Activated T-helper 17 cell treated with anti-CD3 and anti-CD28 coated beads, Interleukin-2, amount 50 U/mL, for 72 hours (primary cell): Measurements from ENCODE around the gene WASHC4. TPM values are rescaled to one million over a fixed set of nuclear protein-coding genes. Genes with fewer than 3 reads are reported as not detected.
"Not testable (repeated sequence)": the region's sequence is repeated elsewhere in the genome, so short reads cannot be mapped to it uniquely, and the experiment has no call there.

Experiments used
- ATAC-seq: fragments of 150-1000 bp; cut with Tn5 transposase; replicated peaks from 2 replicates; pipeline ENCODE4 v1.10.0; 2021; ENCODE audit warnings: mild to moderate bottlenecking, moderate library complexity
- H3K27ac Mint-ChIP-seq: one replicate; pipeline ENCODE4 v1.8.0; 2022; ENCODE audit warnings: mixed read lengths
- H3K27me3 Mint-ChIP-seq: one replicate; pipeline ENCODE4 v1.8.0; 2022; ENCODE audit warnings: mixed read lengths
- H3K36me3 Mint-ChIP-seq: one replicate; pipeline ENCODE4 v1.8.0; 2022; ENCODE audit warnings: low read depth, mild to moderate bottlenecking, mixed read lengths
- H3K4me1 Mint-ChIP-seq: one replicate; pipeline ENCODE4 v1.8.0; 2022; ENCODE audit warnings: mixed read lengths
- H3K4me3 Mint-ChIP-seq: one replicate; pipeline ENCODE4 v1.8.0; 2022; ENCODE audit warnings: mild to moderate bottlenecking, mixed read lengths
- H3K9me3 Mint-ChIP-seq: one replicate; pipeline ENCODE4 v1.8.0; 2022; ENCODE audit warnings: mixed read lengths
- total RNA-seq, 2 donors: library from RNA; stranded (reverse); gene quantifications; one replicate each; pipeline ENCODE4 v1.2.3, GENCODE V29; 2022

The WASHC4 gene
- total RNA-seq, 2 donors from 2014 or later: 41.0 to 47.7 TPM

DNA sequence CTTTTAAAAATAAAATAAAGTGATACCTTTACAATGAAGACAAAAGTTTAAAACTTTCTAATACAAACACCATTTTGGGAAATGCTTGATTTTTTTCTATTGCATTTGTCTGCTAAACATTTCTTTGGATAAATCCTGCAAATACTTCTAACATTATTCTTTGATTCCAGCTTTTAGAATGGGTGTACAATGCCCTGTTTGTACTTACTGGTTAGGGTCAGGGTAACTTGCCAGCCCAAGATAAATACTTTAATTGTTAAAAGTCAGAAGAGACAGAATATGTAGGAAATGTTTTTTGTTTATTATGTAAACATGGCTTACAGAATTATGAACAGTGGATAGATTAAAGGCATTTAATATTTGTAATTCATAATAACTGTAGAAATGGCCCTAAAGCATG is 60.5 kb downstream of the WASHC4 start:
- peaks cover 85% of the 10 kb centered on the region for H3K36me3 Mint-ChIP-seq
- ATAC-seq: no peak
- H3K27me3 Mint-ChIP-seq: no peaks in the 10 kb centered on the region
- H3K4me1 Mint-ChIP-seq: no peaks in the 10 kb centered on the region
- H3K9me3 Mint-ChIP-seq: no peaks in the 10 kb centered on the region
- H3K4me3 Mint-ChIP-seq: no peak overlapping the region
- H3K27ac Mint-ChIP-seq: no peak overlapping the region

DNA sequence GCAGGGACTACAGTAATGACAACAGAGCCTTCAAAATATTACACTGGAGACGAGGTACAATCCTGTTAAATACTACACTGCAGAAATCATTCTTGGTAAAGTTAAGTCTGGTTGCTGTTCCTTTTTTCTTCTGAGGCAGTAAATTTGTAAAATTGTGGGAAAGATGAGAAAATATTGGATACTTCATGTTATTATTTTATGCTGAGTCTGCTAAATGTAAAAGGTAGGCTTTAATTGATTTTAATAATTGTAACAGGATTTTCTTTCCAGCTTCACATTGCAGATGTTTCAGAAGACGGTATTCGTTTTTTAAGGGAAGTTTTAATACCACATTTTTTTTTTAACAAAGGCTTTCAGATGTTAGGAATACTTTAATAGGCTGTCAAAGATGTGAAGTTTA is 62.6 kb downstream of the WASHC4 start:
- Mint-ChIP-seq H3K9me3 (no peaks in the 10 kb centered on the region), H3K4me3 (no peak overlapping the region), H3K27ac (no peak overlapping the region), H3K4me1 (no peaks in the 10 kb centered on the region), H3K27me3 (no peaks in the 10 kb centered on the region), H3K36me3 (peaks cover 83% of the 10 kb centered on the region)
- no peak for ATAC-seq

DNA sequence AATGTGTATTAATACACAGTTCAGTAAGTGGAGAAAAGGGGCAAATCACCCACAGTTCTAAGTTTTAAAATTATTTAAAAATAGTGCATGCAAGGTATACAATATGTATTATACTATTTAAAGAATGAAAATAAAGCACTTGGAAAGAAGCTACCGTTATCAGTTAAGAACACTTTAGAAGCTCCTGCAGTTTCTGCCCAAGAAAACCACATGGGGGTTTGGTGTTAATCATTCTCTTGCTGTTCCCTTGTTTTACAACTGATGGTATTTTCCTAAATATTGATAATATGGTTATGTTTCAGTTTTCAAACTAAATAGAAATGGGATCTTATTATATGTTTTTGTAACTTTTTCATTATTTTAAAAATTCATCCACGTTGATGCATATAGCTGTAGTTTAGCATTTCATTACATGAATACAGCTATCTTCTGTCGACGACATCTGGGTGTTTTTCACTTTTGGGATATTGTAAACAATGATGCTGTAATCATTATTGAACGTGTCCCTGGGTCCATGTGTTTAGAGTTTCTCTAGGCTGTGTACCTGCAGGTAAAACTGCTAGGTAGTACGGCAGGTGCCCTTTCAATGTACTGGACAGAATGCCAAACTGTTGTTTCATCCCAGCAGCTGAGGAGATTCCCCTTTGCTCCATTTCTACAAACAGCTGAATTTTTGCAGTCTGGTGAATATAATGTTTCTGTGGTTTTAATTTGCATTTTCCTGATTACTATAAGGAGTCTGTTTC is 64.3 kb downstream of the WASHC4 start:
- H3K27ac Mint-ChIP-seq: peak overlapping the region; percentile 42
- no peak overlapping the region for H3K4me3 Mint-ChIP-seq
- H3K9me3 Mint-ChIP-seq: no peaks in the 10 kb centered on the region
- H3K36me3 Mint-ChIP-seq: peaks cover 84% of the 10 kb centered on the region
- H3K4me1 Mint-ChIP-seq: no peaks in the 10 kb centered on the region
- no peak for ATAC-seq
- H3K27me3 Mint-ChIP-seq: no peaks in the 10 kb centered on the region

DNA sequence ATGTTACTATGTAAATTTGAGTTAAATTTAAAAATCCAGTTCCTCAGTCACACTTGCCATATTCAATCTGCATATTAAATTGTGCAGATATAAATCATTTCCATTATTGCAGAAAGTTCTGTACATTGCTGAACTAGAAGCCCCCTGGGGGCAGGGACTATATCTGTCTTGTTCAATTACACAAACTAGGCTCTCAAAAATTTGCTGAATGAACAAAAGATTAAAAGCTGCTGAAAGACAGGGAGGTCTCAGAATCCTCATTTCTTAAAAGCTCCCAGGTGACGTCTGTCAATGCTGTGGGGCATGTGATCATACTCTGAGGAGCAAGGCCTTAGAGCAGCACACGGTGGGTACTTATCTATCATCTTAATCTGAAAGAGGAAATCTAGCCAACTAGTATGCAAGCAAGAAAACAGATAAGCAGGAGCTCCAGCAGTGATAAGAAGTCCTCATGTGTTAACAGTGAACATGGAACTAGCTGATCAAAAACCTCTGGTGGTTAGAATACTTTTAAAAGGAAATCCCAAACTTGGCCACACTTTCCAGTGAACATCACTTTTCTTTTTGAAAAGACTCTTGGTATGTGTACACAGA is 68.0 kb downstream of the WASHC4 start:
- Mint-ChIP-seq H3K27ac (peak overlapping the region; percentile 59), H3K36me3 (peaks cover 78% of the 10 kb centered on the region), H3K4me3 (no peak overlapping the region), H3K9me3 (peaks cover 2% of the 10 kb centered on the region), H3K27me3 (no peaks in the 10 kb centered on the region), H3K4me1 (peaks cover 1% of the 10 kb centered on the region)
- no peak for ATAC-seq

GRCh38 chr12:105177208-105177607 is 69.7 kb downstream of the WASHC4 start:
- peaks cover 92% of the 10 kb centered on the region for H3K36me3 Mint-ChIP-seq
- peaks cover 6% of the 10 kb centered on the region for H3K9me3 Mint-ChIP-seq
- no peak for ATAC-seq
- no peaks in the 10 kb centered on the region for H3K27me3 Mint-ChIP-seq
- H3K4me3 Mint-ChIP-seq: no peak overlapping the region
- no peak overlapping the region for H3K27ac Mint-ChIP-seq
- H3K4me1 Mint-ChIP-seq: peaks cover 8% of the 10 kb centered on the region

GRCh38 chr12:105179114-105179513 is 71.6 kb downstream of the WASHC4 start:
- not testable (repeated sequence) for H3K27me3 Mint-ChIP-seq, ATAC-seq
- H3K36me3 Mint-ChIP-seq: peaks cover 92% of the 10 kb centered on the region

GRCh38 chr12:105183406-105183805 is 75.9 kb downstream of the WASHC4 start:
- H3K4me1 Mint-ChIP-seq: peaks cover 13% of the 10 kb centered on the region
- peaks cover 99% of the 10 kb centered on the region for H3K36me3 Mint-ChIP-seq
- H3K9me3 Mint-ChIP-seq, H3K4me3 Mint-ChIP-seq, ATAC-seq, H3K27me3 Mint-ChIP-seq: not testable (repeated sequence)
- peak overlapping the region; percentile 55 for H3K27ac Mint-ChIP-seq

More at GRCh38 chr12:105179114-105179513, 71.6 kb downstream of the WASHC4 start:
- not testable (repeated sequence) for H3K27ac Mint-ChIP-seq, H3K9me3 Mint-ChIP-seq, H3K4me3 Mint-ChIP-seq
- H3K4me1 Mint-ChIP-seq: peaks cover 13% of the 10 kb centered on the region

DNA sequence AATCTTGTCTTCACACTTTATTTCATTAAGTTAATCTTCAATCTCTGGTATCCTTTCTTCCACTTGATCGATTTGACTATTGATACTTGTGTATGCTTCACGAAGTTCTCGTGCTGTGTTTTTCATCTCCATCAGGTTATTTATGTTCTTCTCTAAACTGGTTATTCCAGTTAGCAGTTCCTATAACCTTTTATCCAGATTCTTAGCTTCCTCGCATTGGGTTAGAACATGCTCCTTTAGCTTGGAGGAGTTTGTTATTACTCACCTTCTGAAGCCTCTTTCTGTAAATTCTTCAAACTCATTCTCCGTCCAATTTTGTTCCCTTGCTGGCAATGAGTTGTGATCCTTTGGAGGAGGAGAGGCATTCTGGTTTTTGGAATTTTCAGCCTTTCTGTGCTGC is 76.4 kb downstream of the WASHC4 start:
- peak overlapping the region; percentile 55 for H3K27ac Mint-ChIP-seq
- H3K4me1 Mint-ChIP-seq: peaks cover 13% of the 10 kb centered on the region
- not testable (repeated sequence) for H3K27me3 Mint-ChIP-seq, ATAC-seq, H3K4me3 Mint-ChIP-seq, H3K9me3 Mint-ChIP-seq
- peaks cover 99% of the 10 kb centered on the region for H3K36me3 Mint-ChIP-seq

DNA sequence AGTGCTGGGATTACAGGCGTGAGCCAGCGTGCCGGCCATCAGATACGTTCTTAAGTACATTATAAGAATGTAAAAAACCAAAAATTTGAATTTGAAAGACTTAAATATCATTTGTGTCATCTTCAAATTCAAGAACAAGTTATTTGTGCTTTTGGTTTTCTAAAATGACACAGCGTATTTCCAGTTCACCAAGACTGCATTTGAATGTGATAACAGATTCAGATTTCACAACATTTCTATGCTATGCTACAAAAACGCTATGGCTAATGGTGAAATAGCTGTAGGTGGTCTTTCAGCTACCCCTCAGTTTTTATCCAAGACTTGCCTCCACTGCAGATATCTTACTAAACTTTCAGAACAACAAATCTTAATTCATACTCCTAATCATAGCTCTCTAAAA is 81.8 kb downstream of the WASHC4 start:
- peaks cover 99% of the 10 kb centered on the region for H3K36me3 Mint-ChIP-seq
- no peak overlapping the region for H3K4me3 Mint-ChIP-seq
- H3K27me3 Mint-ChIP-seq: no peaks in the 10 kb centered on the region
- no peak overlapping the region for H3K27ac Mint-ChIP-seq
- no peak for ATAC-seq
- H3K4me1 Mint-ChIP-seq: peaks cover 7% of the 10 kb centered on the region
- H3K9me3 Mint-ChIP-seq: no peaks in the 10 kb centered on the region

DNA sequence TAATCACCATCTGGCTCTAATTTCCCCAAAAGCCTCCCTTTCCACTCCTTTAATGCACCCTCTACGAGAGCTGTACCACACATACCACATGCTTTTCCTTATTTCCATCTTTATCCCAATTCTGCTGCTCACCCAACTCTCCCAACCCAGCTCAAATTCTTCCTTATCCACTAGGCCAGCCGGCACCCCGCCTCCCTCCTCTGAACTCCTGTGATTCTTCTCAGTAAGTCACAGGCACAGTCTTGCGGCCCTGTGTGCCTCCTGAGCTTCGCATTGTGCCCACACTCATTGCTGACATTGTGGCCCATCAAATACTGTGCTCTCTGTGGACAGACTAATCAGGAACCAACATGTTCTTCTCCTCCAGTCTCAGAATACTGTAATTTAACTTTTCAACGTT is 83.0 kb downstream of the WASHC4 start:
- no peak for ATAC-seq
- peaks cover 7% of the 10 kb centered on the region for H3K4me1 Mint-ChIP-seq
- H3K27me3 Mint-ChIP-seq: no peaks in the 10 kb centered on the region
- H3K27ac Mint-ChIP-seq: peak overlapping the region; percentile 45
- no peak overlapping the region for H3K4me3 Mint-ChIP-seq
- H3K9me3 Mint-ChIP-seq: no peaks in the 10 kb centered on the region
- peaks cover 99% of the 10 kb centered on the region for H3K36me3 Mint-ChIP-seq

DNA sequence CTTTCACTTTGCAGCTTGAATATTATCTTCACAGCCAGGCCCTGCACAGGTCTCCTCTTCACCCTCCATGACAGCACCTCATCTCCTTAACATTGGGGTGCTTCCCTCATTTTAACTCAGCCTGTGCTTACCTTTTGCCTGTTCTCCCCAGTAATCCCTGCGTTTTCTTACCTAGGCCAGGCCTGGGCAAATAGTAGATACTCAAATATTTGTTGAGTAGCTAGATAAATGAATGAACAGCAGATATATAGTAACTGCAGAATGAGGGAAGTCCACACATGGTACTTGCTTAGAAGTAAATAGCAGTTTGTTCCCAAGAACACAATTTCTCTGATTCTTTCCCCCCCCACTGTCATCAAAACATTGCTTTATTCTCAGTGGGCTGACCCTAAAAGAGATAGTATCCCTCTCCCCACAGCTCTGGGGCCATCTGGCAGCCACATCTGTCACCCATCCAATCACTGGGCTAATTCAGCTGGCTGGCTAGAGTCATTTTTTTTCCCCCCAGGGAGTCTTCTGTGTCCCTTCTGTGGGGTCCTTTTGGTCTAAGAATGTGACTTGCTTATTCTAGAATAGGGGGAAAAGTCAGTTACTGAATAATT is 85.2 kb downstream of the WASHC4 start:
- Mint-ChIP-seq H3K36me3 (peaks cover 90% of the 10 kb centered on the region), H3K27ac (peak overlapping the region; percentile 45), H3K9me3 (no peaks in the 10 kb centered on the region), H3K4me3 (no peak overlapping the region), H3K4me1 (peaks cover 7% of the 10 kb centered on the region), H3K27me3 (no peaks in the 10 kb centered on the region)
- ATAC-seq: no peak

- Mint-ChIP-seq H3K4me1 (peaks cover 7% of the 10 kb centered on the region), H3K27me3 (no peaks in the 10 kb centered on the region), H3K9me3 (no peaks in the 10 kb centered on the region), H3K4me3 (no peak overlapping the region), H3K36me3 (peaks cover 74% of the 10 kb centered on the region), H3K27ac (no peak overlapping the region)
- ATAC-seq: no peak
Measured at GRCh38 chr12:105194947-105195346, 87.4 kb downstream of the WASHC4 start.

DNA sequence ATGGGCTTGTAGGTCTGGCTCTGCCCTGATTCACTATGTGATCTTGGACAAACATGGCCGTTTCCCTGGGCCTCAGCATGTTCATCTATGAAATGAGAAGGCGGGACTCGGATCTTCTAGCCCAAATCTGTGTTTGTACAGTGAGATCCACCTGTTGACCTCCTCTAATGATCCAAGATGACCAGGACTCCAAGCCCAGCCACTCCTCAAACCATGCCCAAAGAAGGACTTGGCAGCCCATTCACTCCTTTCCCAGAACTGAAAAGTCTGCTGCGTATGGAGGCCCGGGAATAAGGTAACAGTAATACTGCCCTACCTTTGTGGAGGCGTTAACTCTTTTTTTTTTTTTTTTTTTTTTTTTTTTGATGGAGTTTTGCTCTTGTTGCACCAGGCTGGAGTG is 88.6 kb downstream of the WASHC4 start:
- Mint-ChIP-seq H3K27me3 (no peaks in the 10 kb centered on the region), H3K27ac (no peak overlapping the region), H3K4me3 (no peak overlapping the region), H3K36me3 (peaks cover 63% of the 10 kb centered on the region), H3K4me1 (peaks cover 7% of the 10 kb centered on the region), H3K9me3 (no peaks in the 10 kb centered on the region)
- no peak for ATAC-seq

- Mint-ChIP-seq H3K4me1 (no peaks in the 10 kb centered on the region), H3K9me3 (no peaks in the 10 kb centered on the region), H3K27ac (no peak overlapping the region), H3K36me3 (peaks cover 54% of the 10 kb centered on the region), H3K4me3 (no peak overlapping the region), H3K27me3 (no peaks in the 10 kb centered on the region)
- ATAC-seq: no peak
Measured at GRCh38 chr12:105198961-105199360, 91.4 kb downstream of the WASHC4 start.

GRCh38 chr12:105200385-105200784 is 92.9 kb downstream of the WASHC4 start:
- no peaks in the 10 kb centered on the region for H3K27me3 Mint-ChIP-seq
- peaks cover 54% of the 10 kb centered on the region for H3K36me3 Mint-ChIP-seq
- peaks cover 10% of the 10 kb centered on the region for H3K4me1 Mint-ChIP-seq
- H3K27ac Mint-ChIP-seq: peak overlapping the region; percentile 33
- H3K9me3 Mint-ChIP-seq: no peaks in the 10 kb centered on the region
- no peak overlapping the region for H3K4me3 Mint-ChIP-seq
- ATAC-seq: no peak
